ENCODE results near the gene TMEM135.
A peak's percentile ranks its signal among the peaks of the same experiment; 100 is the strongest.

The TMEM135 gene

GRCh38 chr11:87339416-87339815, 301.7 kb downstream of the TMEM135 start:
- H3K36me3 Mint-ChIP-seq (ENCODE audit: low read depth): peaks cover 17% of the 10 kb centered on the region
- no peak for DNase-seq
- H3K9me3 Mint-ChIP-seq: peaks cover 48% of the 10 kb centered on the region
- H3K27ac Mint-ChIP-seq: no peak overlapping the region
- TF ChIP-seq CTCF (IDR thresholded peaks at IDR 0.05): no peak
- no peaks in the 10 kb centered on the region for H3K27me3 Mint-ChIP-seq (ENCODE audit: low read depth, poor library complexity)
- no peak overlapping the region for H3K4me3 Mint-ChIP-seq
- no peaks in the 10 kb centered on the region for H3K4me1 Mint-ChIP-seq

GRCh38 chr11:87347441-87347840, 309.7 kb downstream of the TMEM135 start:
- Mint-ChIP-seq H3K9me3 (peaks cover 4% of the 10 kb centered on the region), H3K27me3 (ENCODE audit: low read depth, poor library complexity) (peaks cover 14% of the 10 kb centered on the region), H3K4me3 (no peak overlapping the region), H3K4me1 (no peaks in the 10 kb centered on the region), H3K27ac (peak overlapping the region; percentile 90), H3K36me3 (ENCODE audit: low read depth) (no peaks in the 10 kb centered on the region)
- no peak for TF ChIP-seq CTCF (IDR thresholded peaks at IDR 0.05)
- no peak for DNase-seq

- H3K36me3 Mint-ChIP-seq (ENCODE audit: low read depth): no peaks in the 10 kb centered on the region
- H3K4me1 Mint-ChIP-seq: no peaks in the 10 kb centered on the region
- H3K27ac Mint-ChIP-seq: peak overlapping the region; percentile 90
- no peak overlapping the region for H3K4me3 Mint-ChIP-seq
- H3K27me3 Mint-ChIP-seq (ENCODE audit: low read depth, poor library complexity): peaks cover 17% of the 10 kb centered on the region
- no peak for TF ChIP-seq CTCF (IDR thresholded peaks at IDR 0.05)
- no peak for DNase-seq
- H3K9me3 Mint-ChIP-seq: peaks cover 4% of the 10 kb centered on the region
Measured at GRCh38 chr11:87347854-87348253, 310.1 kb downstream of the TMEM135 start.

GRCh38 chr11:87351676-87352075, 313.9 kb downstream of the TMEM135 start:
- no peaks in the 10 kb centered on the region for H3K4me1 Mint-ChIP-seq
- peaks cover 21% of the 10 kb centered on the region for H3K27me3 Mint-ChIP-seq (ENCODE audit: low read depth, poor library complexity)
- no peak for DNase-seq
- no peak overlapping the region for H3K27ac Mint-ChIP-seq
- no peak overlapping the region for H3K4me3 Mint-ChIP-seq
- H3K9me3 Mint-ChIP-seq: no peaks in the 10 kb centered on the region
- H3K36me3 Mint-ChIP-seq (ENCODE audit: low read depth): no peaks in the 10 kb centered on the region
- TF ChIP-seq CTCF (IDR thresholded peaks at IDR 0.05): no peak

- H3K9me3 Mint-ChIP-seq: no peaks in the 10 kb centered on the region
- TF ChIP-seq CTCF (IDR thresholded peaks at IDR 0.05): peak; percentile 99
- H3K4me1 Mint-ChIP-seq: no peaks in the 10 kb centered on the region
- H3K27me3 Mint-ChIP-seq (ENCODE audit: low read depth, poor library complexity): peaks cover 21% of the 10 kb centered on the region
- peak; percentile 97 for DNase-seq
- H3K4me3 Mint-ChIP-seq: peak overlapping the region; percentile 7
- H3K27ac Mint-ChIP-seq: no peak overlapping the region
- H3K36me3 Mint-ChIP-seq (ENCODE audit: low read depth): no peaks in the 10 kb centered on the region
Measured at GRCh38 chr11:87352759-87353707, 315.3 kb downstream of the TMEM135 start.
